Transverse colon (tissue), 3 donors: ENCODE results near the gene ANP32A.

Source experiments
- POLR2A ChIP-seq: fragments of 450-650 bp; IDR thresholded peaks from one replicate; pipeline ENCODE4 v1.6.1; 2016; ENCODE audit warnings: antibody characterized with exemption, mild to moderate bottlenecking, moderate library complexity
- TF ChIP-seq, protein P1 (sequence below), 5 experiments: fragments of 200-600 bp in 3 of 5; fragments of 450-650 bp in 2 of 5; sonication (generic) in 3 of 5; IDR thresholded peaks; 1 replicate in 2 of 5; 2 replicates in 3 of 5; pipeline ENCODE4 v1.5.1; 2016 to 2017; ENCODE audit warnings: antibody characterized with exemption in 5 of 5, inconsistent platforms in 3 of 5, mild to moderate bottlenecking in 2 of 5, moderate library complexity in 1 of 5

DNA sequence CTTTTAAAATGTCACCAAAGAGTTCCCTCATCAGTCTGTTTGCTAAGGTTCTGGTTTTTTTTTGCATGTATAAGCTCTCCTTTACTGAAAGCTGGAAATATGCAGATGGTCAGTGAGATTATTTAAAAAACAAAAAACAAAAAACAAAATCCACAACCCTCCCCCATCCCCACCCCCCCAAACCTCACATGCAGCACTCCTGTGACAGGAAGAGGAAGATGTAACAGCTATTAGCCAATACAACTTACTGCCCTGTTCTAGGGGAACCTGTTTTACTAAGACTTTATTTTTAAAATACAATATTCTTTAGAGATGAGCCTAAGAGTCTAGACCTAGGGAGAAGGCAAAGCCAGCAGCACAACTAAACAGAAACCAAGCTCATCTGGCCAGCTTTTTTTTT, 39.5 kb downstream of the ANP32A start:
- TF ChIP-seq POLR2A, result no peak
- TF ChIP-seq, protein P1, sequence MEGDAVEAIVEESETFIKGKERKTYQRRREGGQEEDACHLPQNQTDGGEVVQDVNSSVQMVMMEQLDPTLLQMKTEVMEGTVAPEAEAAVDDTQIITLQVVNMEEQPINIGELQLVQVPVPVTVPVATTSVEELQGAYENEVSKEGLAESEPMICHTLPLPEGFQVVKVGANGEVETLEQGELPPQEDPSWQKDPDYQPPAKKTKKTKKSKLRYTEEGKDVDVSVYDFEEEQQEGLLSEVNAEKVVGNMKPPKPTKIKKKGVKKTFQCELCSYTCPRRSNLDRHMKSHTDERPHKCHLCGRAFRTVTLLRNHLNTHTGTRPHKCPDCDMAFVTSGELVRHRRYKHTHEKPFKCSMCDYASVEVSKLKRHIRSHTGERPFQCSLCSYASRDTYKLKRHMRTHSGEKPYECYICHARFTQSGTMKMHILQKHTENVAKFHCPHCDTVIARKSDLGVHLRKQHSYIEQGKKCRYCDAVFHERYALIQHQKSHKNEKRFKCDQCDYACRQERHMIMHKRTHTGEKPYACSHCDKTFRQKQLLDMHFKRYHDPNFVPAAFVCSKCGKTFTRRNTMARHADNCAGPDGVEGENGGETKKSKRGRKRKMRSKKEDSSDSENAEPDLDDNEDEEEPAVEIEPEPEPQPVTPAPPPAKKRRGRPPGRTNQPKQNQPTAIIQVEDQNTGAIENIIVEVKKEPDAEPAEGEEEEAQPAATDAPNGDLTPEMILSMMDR (IDR thresholded peaks at IDR 0.05), result no peak
